H1 (cell line): ENCODE data around the gene PARD6B. TPM values are rescaled to one million over a fixed set of nuclear protein-coding genes. Genes with fewer than 3 reads are reported as not detected.

Experiments used
- BCL11A ChIP-seq, 2 experiments: IDR thresholded peaks; one replicate each; pipeline ENCODE4 v1.6.1; 2011; ENCODE audit warnings: low read depth in 2 of 2, low read length in 2 of 2, mild to moderate bottlenecking in 2 of 2
- CHD1 ChIP-seq: IDR thresholded peaks from 2 replicates; pipeline ENCODE4 v1.6.1; 2012; ENCODE audit warnings: low read depth, low read length, improper control_type of control experiment
- KDM4A ChIP-seq: IDR thresholded peaks from one replicate; pipeline ENCODE4 v1.7.1; 2012; ENCODE audit warnings: low read depth, mild to moderate bottlenecking, moderate library complexity, low read length, inconsistent platforms; ENCODE audit not compliant: severe bottlenecking
- KDM5A ChIP-seq: fragments of 200-600 bp; IDR thresholded peaks from 2 replicates; pipeline ENCODE4 v1.7.1; 2012; ENCODE audit warnings: mild to moderate bottlenecking, low read length, inconsistent platforms, mixed read lengths
- NANOG ChIP-seq: IDR thresholded peaks from 2 replicates; pipeline ENCODE4 v1.6.1; 2011; ENCODE audit warnings: low read length, low read depth, mild to moderate bottlenecking, inconsistent platforms; ENCODE audit not compliant: insufficient read depth, poor library complexity, severe bottlenecking
- PHF8 ChIP-seq: fragments of 200-600 bp; sonication (generic); conservative IDR thresholded peaks from 2 replicates; pipeline ENCODE4 v1.7.1; 2012; ENCODE audit warnings: low read depth, mild to moderate bottlenecking, inconsistent platforms, low read length, moderate library complexity
- RAD21 ChIP-seq, 2 experiments: IDR thresholded peaks in 1 of 2; conservative IDR thresholded peaks in 1 of 2; 2 replicates each; pipeline ENCODE4 v1.6.1; 2011; ENCODE audit warnings: low read depth in 2 of 2, low read length in 2 of 2, improper control_type of control experiment in 1 of 2, inconsistent platforms in 1 of 2, mild to moderate bottlenecking in 1 of 2, moderate library complexity in 1 of 2
- RNF2 ChIP-seq: fragments of 200-900, 300-1000 bp; sonication (generic); IDR thresholded peaks from 2 replicates; pipeline ENCODE4 v1.7.1; 2016; ENCODE audit warnings: borderline replicate concordance, low read depth, mild to moderate bottlenecking, antibody characterized with exemption, low read length; ENCODE audit not compliant: poor library complexity, severe bottlenecking; ENCODE audit errors: missing control alignments
- SAP30 ChIP-seq: fragments of 300-600 bp; sonication (generic); IDR thresholded peaks from 2 replicates; pipeline ENCODE4 v1.7.1; 2012; ENCODE audit warnings: low read length, moderate library complexity, mild to moderate bottlenecking, inconsistent platforms; ENCODE audit not compliant: insufficient read depth, insufficient replicate concordance
- SIN3A ChIP-seq, 2 experiments: IDR thresholded peaks in 1 of 2; conservative IDR thresholded peaks in 1 of 2; 2 replicates each; pipeline ENCODE4 v1.6.1; 2011 to 2012; ENCODE audit warnings: low read length in 2 of 2, improper control_type of control experiment in 1 of 2, low read depth in 1 of 2, mild to moderate bottlenecking in 1 of 2
- TAF1 ChIP-seq: IDR thresholded peaks from 2 replicates; pipeline ENCODE4 v1.6.1; 2011; ENCODE audit warnings: mild to moderate bottlenecking, low read depth, low read length
- polyA plus RNA-seq, 7 experiments: library from polyadenylated mRNA; depleted of rRNA in 3 of 7; stranded (reverse) in 5 of 7; unstranded in 2 of 7; fragments of >200 nt in 5 of 7; fragments of 200-250 nt in 2 of 7; gene quantifications; 1 replicate in 5 of 7; 2 replicates in 1 of 7; 4 replicates in 1 of 7; pipeline versions ENCODE4 v1.2.1 to v1.2.3, GENCODE V29; 2011 to 2013; ENCODE audit warnings: missing spikeins in 2 of 7, mixed read lengths in 2 of 7
- total RNA-seq: library from RNA; stranded (reverse); fragmentation: NEBNext Ultra II Directional; extraction: Animal tissue kit (Norgen Biotek cat#: 25700); gene quantifications from 2 replicates; pipeline ENCODE4 v1.2.1, GENCODE V29; 2021
- TF ChIP-seq, protein P1 (sequence below), 3 experiments: IDR thresholded peaks; 1 replicate in 2 of 3; 2 replicates in 1 of 3; pipeline versions ENCODE4 v1.5.1 to v1.6.1; 2011; ENCODE audit warnings: low read length in 3 of 3, mild to moderate bottlenecking in 3 of 3, inconsistent platforms in 2 of 3, low read depth in 1 of 3, moderate library complexity in 1 of 3; ENCODE audit not compliant: insufficient read depth in 1 of 3; ENCODE audit errors: control extremely low read depth in 1 of 3
- TF ChIP-seq, protein P2 (sequence below): IDR thresholded peaks from 2 replicates; pipeline ENCODE4 v1.6.1; 2011; ENCODE audit warnings: low read depth, mild to moderate bottlenecking, low read length; ENCODE audit not compliant: insufficient read depth
- TF ChIP-seq, protein P3 (sequence below): IDR thresholded peaks from 2 replicates; pipeline ENCODE4 v1.6.1; 2012; ENCODE audit warnings: low read length, inconsistent platforms

Gene PARD6B
- total and polyA plus RNA-seq, 2 of the 8 experiments (the other 6 are each of a cell fraction or from before 2014, with no cell fraction given), result 5.2 to 34.1 TPM

DNA sequence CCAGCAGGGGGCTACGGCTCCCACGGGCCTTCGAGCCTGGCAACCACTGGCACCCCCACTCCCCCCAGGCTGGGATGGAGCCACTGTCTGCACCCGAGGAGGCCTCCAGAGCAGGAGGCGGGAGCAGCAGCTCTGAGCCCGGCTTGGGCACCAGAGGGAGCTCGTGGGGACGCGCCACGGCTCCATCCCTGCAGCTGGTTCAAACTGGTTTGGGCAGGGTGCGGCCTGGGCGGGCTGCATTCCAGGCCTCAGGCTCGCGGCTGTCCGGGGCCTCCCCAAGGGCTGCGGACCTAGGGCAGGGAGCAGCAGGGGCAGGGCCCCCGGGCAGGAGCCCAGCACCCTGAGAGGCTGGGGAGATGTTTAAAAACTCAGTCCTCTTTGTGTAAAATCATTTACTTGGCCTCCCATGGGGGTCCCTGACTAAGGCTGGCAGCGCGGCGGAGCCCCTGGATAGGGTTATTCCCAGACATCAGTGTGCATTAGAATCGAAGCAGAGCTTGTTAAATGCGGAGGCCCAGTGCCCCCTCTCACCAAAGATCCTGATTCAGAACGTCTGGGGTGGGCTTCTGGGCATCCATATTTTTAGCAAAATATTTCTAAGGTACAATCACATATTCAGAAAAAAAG, 59.4 kb downstream of the PARD6B start (continued):
- TF ChIP-seq SIN3A (conservative IDR thresholded peaks at IDR 0.05 in 1 of 2, IDR thresholded peaks at IDR 0.05 in 1 of 2; ENCODE audit: low read depth in 1 of 2, low read length in 2 of 2) (no peak), KDM4A (no peak), TAF1 (peak; percentile 74), RAD21 (IDR thresholded peaks at IDR 0.05 in 1 of 2, conservative IDR thresholded peaks at IDR 0.05 in 1 of 2; ENCODE audit: low read depth in 2 of 2, low read length in 2 of 2) (peak; percentile 28 to 54), KDM5A (no peak), RNF2 (no peak), PHF8 (no peak; the same call in 1 of the 2 replicates), BCL11A (IDR thresholded peaks at IDR 0.05; ENCODE audit: low read depth in 2 of 2, low read length in 2 of 2) (no peak), CHD1 (no peak), SAP30 (no peak), NANOG (no peak)
- TF ChIP-seq, protein P1, sequence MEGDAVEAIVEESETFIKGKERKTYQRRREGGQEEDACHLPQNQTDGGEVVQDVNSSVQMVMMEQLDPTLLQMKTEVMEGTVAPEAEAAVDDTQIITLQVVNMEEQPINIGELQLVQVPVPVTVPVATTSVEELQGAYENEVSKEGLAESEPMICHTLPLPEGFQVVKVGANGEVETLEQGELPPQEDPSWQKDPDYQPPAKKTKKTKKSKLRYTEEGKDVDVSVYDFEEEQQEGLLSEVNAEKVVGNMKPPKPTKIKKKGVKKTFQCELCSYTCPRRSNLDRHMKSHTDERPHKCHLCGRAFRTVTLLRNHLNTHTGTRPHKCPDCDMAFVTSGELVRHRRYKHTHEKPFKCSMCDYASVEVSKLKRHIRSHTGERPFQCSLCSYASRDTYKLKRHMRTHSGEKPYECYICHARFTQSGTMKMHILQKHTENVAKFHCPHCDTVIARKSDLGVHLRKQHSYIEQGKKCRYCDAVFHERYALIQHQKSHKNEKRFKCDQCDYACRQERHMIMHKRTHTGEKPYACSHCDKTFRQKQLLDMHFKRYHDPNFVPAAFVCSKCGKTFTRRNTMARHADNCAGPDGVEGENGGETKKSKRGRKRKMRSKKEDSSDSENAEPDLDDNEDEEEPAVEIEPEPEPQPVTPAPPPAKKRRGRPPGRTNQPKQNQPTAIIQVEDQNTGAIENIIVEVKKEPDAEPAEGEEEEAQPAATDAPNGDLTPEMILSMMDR (IDR thresholded peaks at IDR 0.05; ENCODE audit: control extremely low read depth in 1 of 3, insufficient read depth in 1 of 3, low read depth in 1 of 3, low read length in 3 of 3), result peak; percentile 69 to 84 (median 82)
- TF ChIP-seq, protein P2, sequence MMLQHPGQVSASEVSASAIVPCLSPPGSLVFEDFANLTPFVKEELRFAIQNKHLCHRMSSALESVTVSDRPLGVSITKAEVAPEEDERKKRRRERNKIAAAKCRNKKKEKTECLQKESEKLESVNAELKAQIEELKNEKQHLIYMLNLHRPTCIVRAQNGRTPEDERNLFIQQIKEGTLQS, result no peak
- TF ChIP-seq, protein P3, sequence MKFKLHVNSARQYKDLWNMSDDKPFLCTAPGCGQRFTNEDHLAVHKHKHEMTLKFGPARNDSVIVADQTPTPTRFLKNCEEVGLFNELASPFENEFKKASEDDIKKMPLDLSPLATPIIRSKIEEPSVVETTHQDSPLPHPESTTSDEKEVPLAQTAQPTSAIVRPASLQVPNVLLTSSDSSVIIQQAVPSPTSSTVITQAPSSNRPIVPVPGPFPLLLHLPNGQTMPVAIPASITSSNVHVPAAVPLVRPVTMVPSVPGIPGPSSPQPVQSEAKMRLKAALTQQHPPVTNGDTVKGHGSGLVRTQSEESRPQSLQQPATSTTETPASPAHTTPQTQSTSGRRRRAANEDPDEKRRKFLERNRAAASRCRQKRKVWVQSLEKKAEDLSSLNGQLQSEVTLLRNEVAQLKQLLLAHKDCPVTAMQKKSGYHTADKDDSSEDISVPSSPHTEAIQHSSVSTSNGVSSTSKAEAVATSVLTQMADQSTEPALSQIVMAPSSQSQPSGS, result no peak
